Stimulated activated CD4-positive, alpha-beta T cell treated with anti-CD3 and anti-CD28 coated beads, Interleukin-2, amount 100 ng/mL, for 48 hours (primary cell): ENCODE measurements around the gene E4F1.
"Not testable (repeated sequence)": the region's sequence is repeated elsewhere in the genome, so short reads cannot be mapped to it uniquely, and the experiment has no call there.

Experiments used
- DNase-seq, 2 donors: peaks; one replicate each; pipeline ENCODE4 v3.0.0-alpha.2; 2020

E4F1 gene

DNA sequence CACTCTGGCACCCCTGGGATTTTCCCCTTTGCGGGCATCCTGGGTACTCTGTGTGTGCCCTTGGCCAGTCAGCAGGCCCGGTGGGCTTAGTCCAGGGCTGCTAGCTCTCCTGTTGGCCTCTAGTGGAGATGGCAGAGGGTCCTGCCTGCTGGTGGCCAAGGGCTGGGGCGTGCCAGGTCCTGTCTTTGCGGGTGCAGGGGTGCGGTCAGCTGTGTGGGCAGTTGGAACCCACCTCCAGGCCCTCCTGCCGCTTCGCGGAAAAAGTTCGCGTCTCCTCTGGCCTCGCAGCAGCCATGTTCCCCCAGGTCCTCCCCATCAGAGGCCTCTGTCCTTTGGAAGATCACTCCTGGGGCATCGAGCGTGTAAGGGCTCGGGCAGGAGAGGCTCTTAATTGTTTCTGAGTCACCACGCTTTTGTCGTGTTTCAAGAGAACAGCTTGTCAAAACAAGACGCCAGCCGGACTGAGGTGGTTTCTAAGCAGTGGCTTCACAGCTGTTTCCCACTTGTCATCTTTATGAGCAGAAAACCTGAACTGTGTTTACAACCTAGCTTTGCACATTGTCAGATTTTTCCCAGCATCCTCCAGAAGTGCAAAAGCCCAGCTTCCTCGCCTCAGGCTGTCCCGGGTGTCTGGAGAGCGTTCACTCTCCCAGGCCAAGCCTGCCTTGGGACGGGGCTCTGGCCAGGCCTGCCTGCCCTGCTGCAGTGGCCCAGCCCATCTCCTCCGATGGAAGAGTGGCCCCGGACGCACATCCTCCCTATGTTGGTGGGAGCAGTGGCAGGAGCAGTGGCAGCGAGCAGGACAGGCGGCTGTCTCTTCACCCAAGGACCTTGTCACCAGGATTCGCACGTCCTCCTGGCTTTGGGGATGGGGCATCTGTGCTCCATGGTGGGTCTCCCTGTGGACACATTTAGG, 7.9 kb downstream of the E4F1 start:
- DNase-seq, result no peak

DNA sequence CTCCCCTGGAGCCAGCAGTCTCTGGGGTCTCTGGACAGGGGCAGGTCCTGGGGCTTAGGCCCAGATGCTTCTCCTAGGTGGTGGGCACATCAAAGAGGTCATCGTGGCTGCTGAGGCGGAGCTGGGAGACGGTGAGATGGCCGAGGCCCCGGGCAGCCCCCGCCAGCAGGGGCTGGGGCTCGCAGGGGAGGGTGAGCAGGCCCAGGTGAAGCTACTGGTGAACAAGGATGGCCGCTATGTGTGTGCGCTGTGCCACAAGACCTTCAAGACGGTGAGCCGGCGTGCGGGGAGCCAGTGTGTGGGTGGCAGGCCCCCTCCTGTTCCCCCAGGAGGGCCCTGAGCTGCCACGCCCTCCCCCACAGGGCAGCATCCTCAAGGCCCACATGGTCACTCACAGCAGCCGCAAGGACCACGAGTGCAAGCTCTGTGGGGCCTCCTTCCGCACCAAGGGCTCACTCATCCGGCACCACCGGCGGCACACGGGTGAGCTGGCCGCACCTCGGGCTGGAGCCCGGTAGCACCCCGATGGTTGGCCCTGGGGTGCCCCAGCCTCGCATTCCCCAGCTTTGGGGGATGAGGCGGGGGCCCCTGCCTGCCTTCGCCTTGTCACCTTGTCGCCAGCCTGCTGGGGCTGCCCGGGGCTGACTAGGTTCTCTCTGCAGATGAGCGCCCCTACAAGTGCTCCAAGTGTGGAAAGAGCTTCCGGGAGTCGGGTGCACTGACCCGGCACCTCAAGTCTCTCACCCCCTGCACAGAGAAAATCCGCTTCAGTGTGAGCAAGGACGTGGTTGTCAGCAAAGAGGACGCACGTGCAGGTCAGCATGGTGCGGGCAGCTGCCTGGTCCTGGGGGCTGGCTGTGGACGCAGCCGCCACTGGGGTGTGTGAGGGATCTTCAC, 9.0 kb downstream of the E4F1 start:
- DNase-seq, result no peak

DNA sequence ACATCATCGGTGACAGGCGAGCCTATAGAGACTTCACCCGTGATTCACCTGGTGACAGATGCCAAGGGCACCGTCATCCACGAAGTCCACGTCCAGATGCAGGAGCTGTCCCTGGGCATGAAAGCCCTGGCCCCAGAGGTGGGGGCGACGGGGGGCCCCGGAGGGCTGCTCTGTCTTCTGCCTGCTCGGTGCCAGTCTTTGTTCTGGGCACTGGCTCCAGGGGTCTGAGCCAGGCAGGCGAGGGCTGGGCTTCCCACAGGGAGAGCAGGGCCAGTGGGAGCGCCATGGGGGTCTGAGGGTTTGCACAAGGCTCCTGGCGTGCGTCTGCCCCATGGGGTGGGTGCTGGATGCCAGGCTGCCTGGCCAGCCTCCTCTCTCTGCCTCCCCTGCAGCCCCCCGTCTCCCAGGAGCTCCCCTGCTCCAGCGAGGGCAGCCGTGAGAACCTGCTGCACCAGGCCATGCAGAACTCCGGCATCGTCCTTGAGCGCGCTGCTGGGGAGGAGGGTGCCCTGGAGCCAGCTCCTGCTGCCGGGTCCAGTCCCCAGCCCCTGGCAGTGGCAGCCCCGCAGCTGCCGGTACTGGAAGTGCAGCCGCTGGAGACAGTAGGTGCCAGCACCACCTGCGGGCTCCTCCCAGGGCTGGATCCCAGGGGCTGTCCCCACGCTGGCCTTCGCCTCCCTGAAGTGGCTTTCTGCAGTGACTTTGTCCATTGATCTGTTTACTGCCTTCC, 9.8 kb downstream of the E4F1 start:
- no peak for DNase-seq

DNA sequence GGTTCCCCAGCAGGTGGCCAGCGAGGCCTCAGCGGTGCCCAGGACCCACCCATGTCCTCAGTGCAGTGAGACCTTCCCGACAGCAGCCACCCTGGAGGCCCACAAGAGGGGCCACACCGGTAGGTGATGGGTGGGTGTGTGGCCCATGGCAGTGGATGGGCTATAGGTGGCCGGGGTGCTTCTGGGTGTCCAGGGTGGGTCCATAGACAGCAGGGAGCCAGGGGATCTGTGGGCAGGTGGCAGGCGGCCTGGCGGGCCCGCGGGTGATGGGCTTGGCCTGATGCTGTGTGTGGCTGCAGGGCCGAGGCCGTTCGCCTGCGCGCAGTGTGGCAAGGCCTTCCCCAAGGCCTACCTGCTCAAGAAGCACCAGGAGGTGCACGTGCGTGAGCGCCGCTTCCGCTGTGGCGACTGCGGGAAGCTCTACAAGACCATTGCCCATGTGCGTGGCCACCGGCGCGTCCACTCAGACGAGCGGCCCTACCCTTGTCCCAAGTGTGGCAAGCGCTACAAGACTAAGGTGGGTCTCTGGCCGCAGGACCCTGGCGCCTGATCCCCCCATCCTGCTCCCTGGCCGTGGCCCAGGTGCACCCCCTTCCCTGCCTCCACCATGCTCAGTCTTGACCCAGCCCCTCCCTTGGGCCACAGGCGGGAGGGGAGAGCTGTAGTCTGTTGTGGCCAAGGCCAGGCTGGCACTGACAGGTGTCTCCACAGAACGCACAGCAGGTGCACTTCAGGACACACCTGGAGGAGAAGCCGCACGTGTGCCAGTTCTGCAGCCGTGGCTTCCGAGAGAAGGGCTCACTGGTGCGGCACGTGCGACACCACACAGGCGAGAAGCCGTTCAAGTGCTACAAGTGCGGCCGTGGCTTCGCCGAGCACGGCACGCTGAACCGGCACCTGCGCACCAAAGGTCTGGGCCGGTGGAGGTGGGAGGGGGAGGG, 10.8 kb downstream of the E4F1 start:
- DNase-seq, result no peak

DNA sequence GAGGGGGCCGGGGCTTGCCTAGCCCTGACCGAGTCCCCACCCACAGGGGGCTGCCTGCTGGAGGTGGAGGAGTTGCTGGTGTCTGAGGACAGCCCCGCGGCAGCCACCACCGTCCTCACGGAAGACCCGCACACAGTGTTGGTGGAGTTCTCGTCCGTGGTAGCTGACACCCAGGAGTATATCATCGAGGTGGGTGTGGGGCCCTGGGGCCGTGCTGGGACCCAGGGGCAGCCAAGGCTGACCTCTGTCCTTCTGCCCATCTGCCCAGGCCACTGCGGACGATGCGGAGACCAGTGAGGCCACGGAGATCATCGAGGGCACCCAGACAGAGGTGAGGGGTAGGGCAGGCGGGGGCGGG, 11.4 kb downstream of the E4F1 start:
- no peak for DNase-seq

DNA sequence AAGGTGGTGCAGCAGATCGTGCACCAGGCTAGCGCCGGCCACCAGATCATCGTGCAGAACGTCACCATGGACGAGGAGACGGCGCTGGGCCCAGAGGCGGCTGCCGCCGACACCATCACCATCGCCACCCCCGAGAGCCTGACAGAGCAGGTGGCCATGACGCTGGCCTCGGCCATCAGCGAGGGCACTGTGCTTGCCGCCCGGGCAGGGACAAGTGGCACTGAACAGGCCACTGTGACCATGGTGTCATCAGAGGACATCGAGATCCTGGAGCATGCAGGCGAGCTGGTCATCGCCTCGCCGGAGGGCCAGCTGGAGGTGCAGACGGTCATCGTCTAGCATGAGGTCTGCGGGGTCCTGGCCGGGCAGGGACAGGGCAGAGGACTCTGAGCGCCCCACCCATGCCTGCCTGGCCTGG, 11.9 kb downstream of the E4F1 start:
- DNase-seq, result no peak

DNA sequence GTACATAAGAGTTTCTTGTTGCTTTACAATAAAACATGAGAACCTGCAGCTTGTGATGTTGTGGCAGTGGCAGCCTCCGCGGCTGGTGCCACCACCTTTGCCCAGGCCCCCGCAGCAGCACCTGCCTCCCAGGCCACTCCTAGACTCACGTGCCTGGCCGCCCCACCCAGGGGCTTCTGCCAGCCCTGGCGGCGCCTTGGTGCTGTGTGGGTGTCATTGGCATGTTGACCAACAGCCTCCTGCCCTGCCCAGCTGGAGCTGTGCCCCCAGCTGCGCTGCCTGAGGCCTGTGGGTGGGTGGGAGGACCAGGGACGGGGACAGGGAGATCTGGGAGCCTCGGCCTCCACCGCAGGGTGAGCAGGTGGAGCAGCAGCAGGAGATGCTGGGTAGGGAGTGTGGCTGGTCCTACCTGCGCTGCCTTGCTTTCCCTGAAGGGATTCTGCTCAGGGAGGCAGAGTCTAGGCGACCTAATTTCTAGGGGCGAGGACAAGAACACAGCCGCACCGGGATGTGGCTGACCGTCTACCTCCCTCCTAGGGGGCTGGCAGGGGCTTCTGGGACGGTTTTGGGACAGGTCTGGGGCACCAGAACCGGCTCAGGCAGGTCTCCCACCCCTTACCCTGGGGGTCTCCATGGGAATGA, 12.4 kb downstream of the E4F1 start:
- no peak for DNase-seq

DNA sequence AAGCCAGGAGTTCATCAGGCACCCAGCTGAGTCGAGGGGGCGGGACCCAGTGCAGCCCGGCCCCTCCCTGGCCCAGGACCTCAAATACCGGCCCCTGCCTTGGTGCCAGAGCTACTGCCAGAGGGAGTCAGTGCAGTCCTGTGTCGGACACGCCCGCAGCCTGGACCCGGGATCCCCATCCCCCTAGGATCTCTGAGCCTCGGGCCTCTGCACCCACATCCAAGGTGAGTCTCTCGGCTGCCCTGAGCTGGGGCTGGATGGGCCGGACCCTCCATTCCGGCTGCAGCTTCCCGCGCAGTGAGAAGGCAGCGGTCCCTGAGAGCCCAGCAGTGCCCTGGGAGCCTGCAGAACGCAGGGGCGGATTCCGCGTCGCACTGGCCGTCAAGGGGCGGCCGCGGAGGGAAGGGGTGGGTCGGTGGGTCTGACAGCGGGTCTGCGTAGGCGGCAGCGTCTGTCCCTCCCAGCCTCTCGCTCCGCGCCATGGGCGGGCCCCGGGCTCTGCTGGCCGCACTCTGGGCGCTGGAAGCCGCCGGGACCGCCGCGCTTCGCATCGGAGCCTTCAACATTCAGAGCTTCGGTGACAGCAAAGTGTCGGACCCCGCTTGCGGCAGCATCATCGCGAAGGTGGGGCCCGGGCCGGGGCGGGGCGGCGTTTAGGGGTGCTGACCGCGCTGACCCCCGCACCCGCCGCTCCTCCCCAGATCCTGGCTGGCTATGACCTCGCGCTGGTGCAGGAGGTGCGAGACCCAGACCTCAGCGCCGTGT, 13.1 kb downstream of the E4F1 start, which contains the start of gene DNASE1L2:
TSS of gene DNASE1L2 (plus strand) at position 108 of the 765 bp plus-strand sequence. CDS start at position 481, 373 bp downstream.
- DNase-seq, result no peak

DNA sequence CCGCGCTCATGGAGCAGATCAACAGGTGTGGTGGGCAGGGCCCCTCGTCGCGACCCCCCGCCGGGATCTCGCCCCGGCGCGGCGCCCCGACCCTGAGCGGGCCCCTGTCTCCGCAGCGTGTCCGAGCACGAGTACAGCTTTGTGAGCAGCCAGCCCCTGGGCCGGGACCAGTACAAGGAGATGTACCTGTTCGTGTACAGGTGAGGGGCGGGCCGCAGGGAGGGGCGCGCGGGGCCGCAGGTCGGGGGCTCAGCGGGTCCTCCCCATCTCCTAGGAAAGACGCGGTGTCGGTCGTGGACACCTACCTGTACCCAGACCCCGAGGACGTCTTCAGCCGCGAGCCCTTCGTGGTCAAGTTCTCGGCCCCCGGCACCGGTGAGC, 13.7 kb downstream of the E4F1 start:
- DNase-seq, result no peak

DNA sequence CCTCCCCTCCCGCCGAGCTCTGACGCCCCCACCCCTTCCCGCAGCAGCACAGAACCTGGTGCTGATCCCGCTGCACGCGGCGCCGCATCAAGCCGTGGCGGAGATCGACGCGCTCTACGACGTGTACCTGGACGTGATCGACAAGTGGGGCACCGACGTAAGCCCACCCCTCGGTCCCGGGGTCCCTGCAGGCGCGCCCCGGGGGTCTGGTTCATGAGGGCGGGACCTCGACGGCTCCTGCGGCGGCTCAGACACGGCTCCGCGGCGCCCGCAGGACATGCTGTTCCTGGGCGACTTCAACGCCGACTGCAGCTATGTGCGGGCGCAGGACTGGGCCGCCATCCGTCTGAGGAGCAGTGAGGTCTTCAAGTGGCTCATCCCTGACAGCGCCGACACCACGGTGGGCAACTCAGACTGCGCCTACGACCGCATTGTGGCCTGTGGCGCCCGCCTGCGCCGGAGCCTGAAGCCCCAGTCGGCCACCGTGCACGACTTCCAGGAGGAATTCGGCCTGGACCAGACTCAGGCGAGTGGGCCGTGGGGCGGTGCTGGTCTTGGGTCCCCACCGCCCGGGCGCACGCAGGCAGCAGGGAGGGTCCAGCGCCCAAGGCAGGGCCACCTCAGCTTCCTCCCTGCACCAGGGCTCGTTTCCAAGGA, 14.2 kb downstream of the E4F1 start:
- no peak for DNase-seq

DNA sequence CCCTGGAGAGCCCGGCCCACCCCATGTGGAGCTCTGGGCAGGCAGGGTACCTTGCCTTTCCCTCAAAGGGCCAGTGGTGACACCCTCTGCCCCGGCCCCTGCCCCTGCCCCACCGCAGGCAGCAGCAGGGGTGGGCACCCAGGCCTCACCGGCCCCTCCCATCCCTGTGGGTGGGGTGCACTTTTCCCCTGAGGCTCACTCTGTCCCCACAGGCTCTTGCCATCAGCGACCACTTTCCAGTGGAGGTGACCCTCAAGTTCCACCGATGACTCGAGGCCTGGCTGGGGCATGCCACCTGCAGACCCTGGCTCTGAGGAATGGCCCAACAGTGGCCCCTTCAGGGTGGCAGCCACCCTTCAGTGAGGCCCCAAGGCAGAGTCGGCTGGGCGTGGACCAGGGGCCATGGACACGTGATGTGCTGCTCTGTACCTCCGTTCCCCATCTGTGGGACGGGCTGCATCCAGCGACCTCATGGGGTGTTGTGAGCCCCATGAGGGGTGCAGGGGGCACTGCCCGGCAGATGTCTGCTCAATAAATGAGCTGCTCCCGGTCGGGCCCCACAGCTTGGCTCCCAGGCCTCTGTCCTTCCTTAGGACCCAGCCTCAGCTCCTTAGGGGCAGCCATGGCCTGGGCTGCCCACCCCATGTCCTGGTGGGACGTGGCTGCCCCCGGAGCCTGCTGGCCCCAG, 14.9 kb downstream of the E4F1 start:
- no peak for DNase-seq

DNA sequence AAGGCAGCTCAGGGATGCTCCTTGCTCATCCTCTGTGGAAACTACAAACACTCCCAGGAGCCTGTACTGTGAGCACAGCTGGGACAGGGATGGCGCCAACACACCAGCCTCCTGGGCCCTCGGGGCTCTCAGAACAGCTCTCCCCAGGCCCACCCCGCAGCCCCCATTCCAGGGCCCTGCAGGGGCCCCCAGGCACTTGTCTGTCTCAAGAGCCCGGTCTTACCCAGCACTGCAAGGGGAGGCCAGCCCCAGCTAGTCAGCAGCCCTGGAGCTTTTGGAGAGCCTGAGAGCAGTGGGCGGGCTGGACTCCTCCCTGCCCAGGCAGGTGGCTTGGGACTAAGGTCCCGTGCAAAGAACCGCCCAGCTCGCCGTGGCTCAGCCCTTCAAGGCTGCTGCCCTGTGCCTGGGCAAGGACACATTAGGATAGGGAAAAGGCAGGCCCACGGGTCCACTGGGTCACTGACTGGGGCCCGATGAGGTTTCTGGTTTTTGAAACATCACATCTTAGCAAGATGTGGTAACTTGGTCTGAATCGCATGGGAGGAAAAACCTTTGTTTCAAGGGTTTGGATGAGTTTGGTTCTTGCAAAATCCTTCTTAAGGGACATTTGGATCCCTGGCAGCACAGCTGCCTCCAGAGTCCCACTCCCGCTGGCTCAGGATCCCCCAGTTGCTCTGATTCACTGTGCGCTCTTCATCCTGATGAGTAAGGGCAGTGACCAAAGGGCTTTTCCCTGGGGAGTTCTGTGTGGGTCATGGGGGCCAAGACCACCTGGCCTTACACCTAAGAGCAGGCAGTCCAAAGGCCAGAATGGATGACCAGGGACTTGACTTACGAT, 15.7 kb downstream of the E4F1 start:
- DNase-seq, result no peak

DNA sequence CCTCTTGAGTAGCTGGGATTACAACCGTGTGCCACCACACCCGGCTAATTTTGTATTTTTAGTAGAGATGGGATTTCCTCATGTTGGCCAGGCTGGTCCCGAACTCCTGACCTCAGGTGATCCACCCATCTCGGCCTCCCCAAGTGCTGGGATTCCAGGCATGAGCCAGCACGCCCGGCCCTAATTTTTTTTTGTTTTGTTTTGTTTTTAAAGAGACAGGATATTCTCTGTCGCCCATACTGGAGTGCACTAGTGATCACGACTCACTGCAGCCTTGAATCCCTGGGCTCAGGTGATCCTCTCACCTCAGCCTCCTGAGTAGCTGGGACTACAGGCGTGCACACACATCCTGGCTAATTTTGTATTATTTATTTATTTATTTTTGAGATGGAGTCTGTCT, 16.9 kb downstream of the E4F1 start:
- not testable (repeated sequence) for DNase-seq

DNA sequence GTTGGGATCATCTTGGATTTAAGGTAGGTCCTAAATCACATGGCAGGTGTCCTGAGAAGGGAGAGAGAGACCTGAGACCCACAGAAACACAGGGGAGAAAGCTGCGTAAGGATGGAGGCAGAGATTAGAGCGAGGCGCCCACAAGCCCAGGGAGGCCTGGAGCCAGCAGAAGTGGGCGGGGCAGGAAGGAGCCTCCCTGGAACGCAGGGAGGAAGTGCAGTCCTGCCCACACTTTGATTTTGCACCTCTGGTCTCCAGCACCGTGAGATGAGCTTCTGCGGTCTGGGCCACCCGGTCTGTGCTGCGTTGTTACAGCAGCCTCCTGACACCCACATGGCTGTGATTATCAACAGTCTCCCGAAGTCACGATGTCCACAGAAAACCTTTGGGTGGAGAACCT, 19.2 kb downstream of the E4F1 start:
- DNase-seq, result no peak

DNA sequence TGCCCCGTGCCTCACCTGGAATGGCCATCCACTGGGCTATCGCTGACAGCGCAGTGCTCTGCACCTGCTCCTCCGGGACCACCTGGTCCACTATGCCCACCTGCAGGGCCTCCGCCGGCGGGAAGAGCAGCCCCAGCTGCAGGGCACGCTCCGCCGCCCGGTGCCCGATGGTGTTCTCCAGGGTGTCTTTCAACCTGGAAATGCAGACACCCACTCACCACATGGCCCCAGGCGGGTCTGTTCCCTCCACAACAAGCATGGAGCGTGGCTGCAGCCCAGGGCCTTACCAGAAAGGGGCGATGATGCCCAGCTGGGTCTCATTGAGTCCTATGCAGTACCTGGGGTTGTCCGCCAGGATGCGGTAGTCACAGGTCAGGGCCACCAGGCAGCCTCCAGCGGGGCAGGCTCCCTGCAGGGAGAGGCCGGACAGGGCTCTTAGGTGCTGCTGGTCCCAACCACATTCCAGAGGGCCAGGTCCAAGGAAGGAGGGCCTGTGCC, 19.7 kb downstream of the E4F1 start:
- no peak for DNase-seq

DNA sequence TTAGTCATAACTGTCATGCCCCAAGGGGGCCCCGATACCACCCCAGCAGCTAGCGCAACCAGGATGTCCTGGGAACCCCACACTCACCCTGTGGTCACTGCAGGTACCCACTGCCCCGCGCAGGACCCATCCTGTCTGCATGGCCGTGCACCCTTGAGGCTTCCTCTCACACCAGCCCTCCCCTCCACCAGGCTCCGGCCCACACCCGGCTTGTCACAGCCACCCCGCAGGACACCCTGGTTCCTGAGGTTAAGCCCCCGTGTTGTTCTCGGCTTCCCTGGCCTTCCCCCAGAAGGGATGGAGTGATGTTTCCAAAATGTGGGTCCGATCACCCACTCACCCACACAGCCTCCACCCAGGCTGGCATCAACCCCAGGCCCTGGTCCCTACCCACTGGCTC, 20.4 kb downstream of the E4F1 start:
- no peak for DNase-seq

DNA sequence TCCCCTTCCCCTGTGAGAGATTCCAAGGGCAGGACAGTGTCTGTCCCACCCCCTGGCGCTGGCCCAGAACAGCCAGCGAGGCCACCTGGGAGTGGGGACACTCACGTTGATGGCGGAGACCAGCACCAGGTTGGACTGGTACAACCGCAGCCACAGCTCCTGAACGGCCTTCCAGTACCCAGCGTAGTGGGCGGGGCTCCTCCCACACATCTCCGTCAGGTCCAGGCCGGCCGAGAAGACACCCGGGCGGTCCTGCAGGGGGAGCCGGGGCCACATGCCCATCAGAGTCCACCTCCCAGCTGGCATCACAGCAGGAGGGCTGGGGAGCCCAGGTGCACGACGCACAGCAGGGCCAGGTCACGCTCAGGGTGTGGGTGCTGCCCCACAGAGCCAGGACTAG, 20.9 kb downstream of the E4F1 start:
- no peak for DNase-seq
